ENCODE data around the gene BCL2L15. TPM values are rescaled to one million over a fixed set of nuclear protein-coding genes. Genes with fewer than 3 reads are reported as not detected.

BCL2L15 gene
- total RNA-seq, 1 donor from 2014 or later: 1.0 TPM

DNA sequence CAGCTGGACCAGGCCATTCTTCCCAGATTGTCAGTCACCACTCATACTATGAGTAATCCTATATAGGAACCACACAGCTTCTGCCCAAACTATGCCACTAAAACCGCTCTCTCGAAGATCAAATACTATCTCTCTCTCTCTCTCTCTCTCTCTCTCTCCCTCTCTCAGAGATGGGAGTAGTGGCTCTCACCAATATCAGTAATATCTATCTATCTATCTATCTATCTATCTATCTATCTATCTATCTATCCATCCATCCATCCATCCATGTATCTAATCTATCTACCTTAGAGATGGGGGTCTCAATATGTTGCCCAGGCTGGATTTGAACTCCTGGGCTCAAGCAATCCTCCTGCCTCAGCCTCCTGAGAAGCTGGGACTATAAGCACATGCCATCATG lies 37.1 kb upstream of the BCL2L15 start:
- Mint-ChIP-seq H3K27ac (no peak overlapping the region), H3K27me3 (peaks cover 12% of the 10 kb centered on the region), H3K9me3 (no peaks in the 10 kb centered on the region), H3K36me3 (ENCODE audit: low read depth) (no peaks in the 10 kb centered on the region), H3K4me3 (no peak overlapping the region), H3K4me1 (peaks cover 12% of the 10 kb centered on the region)
- DNase-seq: no peak
- intact Hi-C loops (cut with micrococcal nuclease): no loop called here

GRCh38 chr1:113922957-113923356 lies 35.6 kb upstream of the BCL2L15 start:
- no peaks in the 10 kb centered on the region for H3K9me3 Mint-ChIP-seq
- intact Hi-C loops (cut with micrococcal nuclease): no loop called here
- H3K36me3 Mint-ChIP-seq (ENCODE audit: low read depth): no peaks in the 10 kb centered on the region
- H3K4me3 Mint-ChIP-seq: no peak overlapping the region
- DNase-seq: no peak
- H3K27me3 Mint-ChIP-seq: peaks cover 12% of the 10 kb centered on the region
- no peak overlapping the region for H3K27ac Mint-ChIP-seq
- H3K4me1 Mint-ChIP-seq: peaks cover 7% of the 10 kb centered on the region

DNA sequence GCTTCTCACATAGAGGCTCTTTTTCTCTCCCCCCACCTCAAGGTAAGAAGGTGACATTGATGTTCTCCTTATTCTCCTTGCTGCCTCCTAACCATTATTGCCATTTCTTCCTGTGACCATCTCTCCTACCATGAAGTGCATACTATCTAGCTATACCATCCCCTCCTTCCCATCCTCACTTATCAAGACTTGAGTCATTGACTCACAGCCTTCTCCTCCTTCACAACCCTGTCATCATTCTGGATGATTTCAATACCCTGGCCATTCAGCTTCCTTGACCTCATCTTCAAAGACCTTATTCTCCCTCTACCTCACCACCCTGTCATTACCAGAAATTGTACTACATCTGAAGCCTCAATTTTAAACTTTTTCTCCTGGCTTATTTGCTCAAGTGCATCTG lies 30.9 kb upstream of the BCL2L15 start:
- intact Hi-C loops (cut with micrococcal nuclease): no loop called here
- DNase-seq: no peak
- Mint-ChIP-seq H3K4me1 (peaks cover 11% of the 10 kb centered on the region), H3K4me3 (no peak overlapping the region), H3K27me3 (peaks cover 6% of the 10 kb centered on the region), H3K9me3 (no peaks in the 10 kb centered on the region), H3K27ac (no peak overlapping the region), H3K36me3 (ENCODE audit: low read depth) (peaks cover 10% of the 10 kb centered on the region)

DNA sequence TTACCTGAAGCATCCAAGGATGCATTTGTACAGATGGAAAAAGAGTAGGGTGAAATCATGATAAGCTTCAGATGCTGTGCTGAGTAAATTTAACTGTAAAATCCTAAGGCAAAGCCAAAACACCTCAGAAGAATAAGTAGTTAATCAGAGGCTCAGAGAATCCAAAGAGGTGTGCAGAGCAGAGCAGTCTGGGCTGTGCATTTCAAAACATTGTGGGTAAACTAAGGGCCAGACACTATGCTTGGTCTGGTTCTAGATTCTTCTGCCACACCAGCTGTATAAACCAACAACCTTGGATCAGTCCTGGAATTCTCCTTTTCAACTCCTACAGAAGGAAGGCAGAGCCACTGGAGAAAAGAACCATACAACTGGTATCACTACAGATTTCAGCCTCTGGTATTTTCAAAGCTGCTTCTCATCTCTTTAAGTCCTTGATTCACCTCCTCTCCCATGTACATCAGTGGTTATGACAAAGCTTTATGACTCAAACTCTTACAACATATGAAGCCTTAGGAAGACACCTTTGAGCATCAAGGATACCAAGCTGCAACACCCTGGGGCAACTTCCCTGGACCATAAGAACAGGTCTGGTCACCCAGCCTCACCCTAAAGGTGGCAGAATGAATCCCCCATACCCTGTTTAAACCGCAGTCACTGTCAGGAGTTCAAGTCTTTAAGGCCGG lies 30.2 kb upstream of the BCL2L15 start:
- peaks cover 3% of the 10 kb centered on the region for H3K27me3 Mint-ChIP-seq
- peaks cover 14% of the 10 kb centered on the region for H3K36me3 Mint-ChIP-seq (ENCODE audit: low read depth)
- no peak overlapping the region for H3K27ac Mint-ChIP-seq
- no peak for DNase-seq
- H3K9me3 Mint-ChIP-seq: no peaks in the 10 kb centered on the region
- H3K4me3 Mint-ChIP-seq: no peak overlapping the region
- intact Hi-C loops (cut with micrococcal nuclease): no loop called here
- peaks cover 13% of the 10 kb centered on the region for H3K4me1 Mint-ChIP-seq

DNA sequence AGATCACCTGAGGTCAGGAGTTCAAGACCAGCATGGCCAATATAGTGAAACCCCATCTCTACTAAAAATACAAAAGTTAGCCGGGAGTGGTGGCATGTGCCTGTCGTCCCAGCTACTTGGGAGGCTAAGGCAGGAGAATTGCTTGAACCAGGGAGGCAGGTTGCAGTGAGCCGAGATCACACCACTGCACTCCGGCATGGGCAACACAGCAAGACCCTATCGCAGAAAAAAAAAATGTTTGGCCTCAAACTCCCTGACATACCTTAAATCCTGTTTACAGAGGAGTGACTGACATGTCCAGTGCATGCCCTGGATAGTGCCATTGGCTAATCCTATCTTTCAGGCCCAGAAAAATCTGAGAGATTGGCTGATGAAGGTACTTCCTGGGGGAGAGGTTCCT lies 29.6 kb upstream of the BCL2L15 start:
- H3K4me3 Mint-ChIP-seq: no peak overlapping the region
- no peak overlapping the region for H3K27ac Mint-ChIP-seq
- peaks cover 13% of the 10 kb centered on the region for H3K4me1 Mint-ChIP-seq
- H3K9me3 Mint-ChIP-seq: no peaks in the 10 kb centered on the region
- H3K27me3 Mint-ChIP-seq: peaks cover 2% of the 10 kb centered on the region
- peaks cover 17% of the 10 kb centered on the region for H3K36me3 Mint-ChIP-seq (ENCODE audit: low read depth)
- intact Hi-C loops (cut with micrococcal nuclease): no loop called here
- no peak for DNase-seq

DNA sequence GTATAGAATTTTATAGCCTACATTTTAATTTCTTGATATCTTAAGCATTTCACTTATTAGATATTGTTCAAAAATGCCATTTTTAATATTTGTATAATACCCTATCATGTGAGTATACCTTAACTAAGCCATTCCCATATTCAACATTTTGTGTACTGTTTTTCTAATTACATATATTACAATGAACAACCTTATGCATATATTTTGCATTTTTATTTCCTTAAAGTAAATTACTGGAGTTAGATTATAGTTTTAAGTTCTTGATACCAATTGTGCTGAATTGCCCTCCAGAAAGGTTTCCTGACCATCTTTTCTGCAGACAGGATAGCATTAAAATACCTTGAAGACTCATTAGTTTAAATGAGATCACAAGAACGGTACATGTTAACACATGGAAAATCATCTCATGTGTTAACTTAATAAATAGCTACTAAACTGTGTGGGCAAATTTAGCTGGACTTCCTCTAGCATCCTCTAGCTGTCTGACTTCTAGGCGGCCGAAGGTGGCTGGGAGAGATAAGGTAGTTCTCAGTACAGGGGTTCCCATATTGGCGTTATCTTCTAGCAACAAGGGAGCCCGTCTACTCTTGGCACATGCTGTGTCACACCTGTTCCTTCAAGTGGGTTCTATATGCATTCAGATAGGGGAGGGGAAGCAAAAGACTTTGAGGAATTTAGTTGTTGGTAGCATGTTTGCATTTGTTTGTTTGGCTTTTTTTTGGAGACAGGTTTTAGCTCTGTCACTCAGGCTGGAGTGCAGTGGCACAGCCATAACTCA lies 26.7 kb upstream of the BCL2L15 start:
- no peaks in the 10 kb centered on the region for H3K27me3 Mint-ChIP-seq
- intact Hi-C loops (cut with micrococcal nuclease): no loop called here
- H3K4me1 Mint-ChIP-seq: peaks cover 20% of the 10 kb centered on the region
- H3K4me3 Mint-ChIP-seq: no peak overlapping the region
- no peaks in the 10 kb centered on the region for H3K9me3 Mint-ChIP-seq
- H3K36me3 Mint-ChIP-seq (ENCODE audit: low read depth): peaks cover 36% of the 10 kb centered on the region
- no peak for DNase-seq
- H3K27ac Mint-ChIP-seq: no peak overlapping the region

DNA sequence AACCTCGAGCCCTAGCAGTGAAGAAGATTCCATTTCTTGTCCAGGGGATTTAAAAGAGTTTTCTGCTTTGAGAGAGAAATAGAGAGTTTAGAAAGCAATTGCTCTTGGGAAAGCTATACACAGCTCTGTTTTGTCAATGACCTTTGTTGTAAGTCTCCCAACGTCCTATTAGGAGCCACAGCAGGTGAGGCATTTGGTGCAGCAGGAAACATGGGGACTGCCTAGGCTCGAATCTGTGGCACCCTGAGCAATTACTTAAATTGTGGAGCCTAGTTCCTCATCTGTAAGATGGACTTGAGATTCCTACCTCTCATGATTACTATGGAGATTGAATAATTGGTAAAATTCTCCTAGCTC lies 25.9 kb upstream of the BCL2L15 start:
- intact Hi-C loops (cut with micrococcal nuclease): no loop called here
- peaks cover 27% of the 10 kb centered on the region for H3K4me1 Mint-ChIP-seq
- no peaks in the 10 kb centered on the region for H3K9me3 Mint-ChIP-seq
- no peak overlapping the region for H3K4me3 Mint-ChIP-seq
- DNase-seq: no peak
- H3K27ac Mint-ChIP-seq: no peak overlapping the region
- peaks cover 41% of the 10 kb centered on the region for H3K36me3 Mint-ChIP-seq (ENCODE audit: low read depth)
- no peaks in the 10 kb centered on the region for H3K27me3 Mint-ChIP-seq

DNA sequence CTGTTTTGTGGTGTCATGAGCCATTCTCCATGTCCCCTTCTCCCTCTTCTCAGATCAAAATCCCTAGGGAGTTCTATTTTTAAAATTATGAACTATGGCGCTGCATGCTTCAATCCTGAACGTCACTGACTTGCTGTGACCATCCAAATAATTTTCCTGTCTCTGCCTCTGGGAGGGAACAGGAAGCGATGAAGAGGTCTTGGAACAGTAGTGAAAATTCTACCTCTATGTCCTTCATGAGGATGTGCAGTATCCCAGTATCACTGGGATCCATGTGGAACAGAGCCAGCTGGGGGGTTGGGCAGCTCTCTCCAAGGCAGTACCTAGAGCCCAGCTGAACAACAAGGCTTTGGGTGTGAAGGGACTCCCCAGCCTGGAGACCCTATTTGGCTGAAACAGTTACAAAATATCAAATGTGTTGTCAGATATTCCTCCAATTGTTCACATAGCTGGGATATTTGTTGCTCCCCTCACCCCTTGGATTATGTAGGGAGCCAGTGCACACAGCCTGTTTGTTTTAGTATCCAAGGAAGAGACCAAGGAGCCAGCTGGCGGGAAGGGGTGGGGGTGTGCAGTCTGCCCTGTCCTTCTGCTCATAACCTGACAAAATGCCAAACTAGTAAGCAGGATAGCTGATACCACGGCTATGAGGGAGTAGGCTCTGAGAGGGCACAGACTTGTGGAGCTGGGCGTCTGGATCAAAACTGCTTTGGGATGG lies 25.4 kb upstream of the BCL2L15 start:
- no peaks in the 10 kb centered on the region for H3K27me3 Mint-ChIP-seq
- H3K9me3 Mint-ChIP-seq: no peaks in the 10 kb centered on the region
- H3K4me3 Mint-ChIP-seq: no peak overlapping the region
- peaks cover 28% of the 10 kb centered on the region for H3K4me1 Mint-ChIP-seq
- H3K36me3 Mint-ChIP-seq (ENCODE audit: low read depth): peaks cover 46% of the 10 kb centered on the region
- H3K27ac Mint-ChIP-seq: no peak overlapping the region
- intact Hi-C loops (cut with micrococcal nuclease): no loop called here
- no peak for DNase-seq

- H3K27me3 Mint-ChIP-seq: no peaks in the 10 kb centered on the region
- H3K9me3 Mint-ChIP-seq: no peaks in the 10 kb centered on the region
- H3K27ac Mint-ChIP-seq: peak overlapping the region; percentile 98
- intact Hi-C loops (cut with micrococcal nuclease): loop anchor here (1.0 to 2.0 kb wide), 5 partner anchors 24 to 147 kb away; partner anchors contain the start of genes HIPK1, PHTF1, PTPN22 and RSBN1
- peak overlapping the region; percentile 99 for H3K4me3 Mint-ChIP-seq
- DNase-seq: no peak
- H3K36me3 Mint-ChIP-seq (ENCODE audit: low read depth): peaks cover 37% of the 10 kb centered on the region
- H3K4me1 Mint-ChIP-seq: peaks cover 58% of the 10 kb centered on the region
Observed at GRCh38 chr1:113905435-113905861, 18.1 kb upstream of the BCL2L15 start.

DNA sequence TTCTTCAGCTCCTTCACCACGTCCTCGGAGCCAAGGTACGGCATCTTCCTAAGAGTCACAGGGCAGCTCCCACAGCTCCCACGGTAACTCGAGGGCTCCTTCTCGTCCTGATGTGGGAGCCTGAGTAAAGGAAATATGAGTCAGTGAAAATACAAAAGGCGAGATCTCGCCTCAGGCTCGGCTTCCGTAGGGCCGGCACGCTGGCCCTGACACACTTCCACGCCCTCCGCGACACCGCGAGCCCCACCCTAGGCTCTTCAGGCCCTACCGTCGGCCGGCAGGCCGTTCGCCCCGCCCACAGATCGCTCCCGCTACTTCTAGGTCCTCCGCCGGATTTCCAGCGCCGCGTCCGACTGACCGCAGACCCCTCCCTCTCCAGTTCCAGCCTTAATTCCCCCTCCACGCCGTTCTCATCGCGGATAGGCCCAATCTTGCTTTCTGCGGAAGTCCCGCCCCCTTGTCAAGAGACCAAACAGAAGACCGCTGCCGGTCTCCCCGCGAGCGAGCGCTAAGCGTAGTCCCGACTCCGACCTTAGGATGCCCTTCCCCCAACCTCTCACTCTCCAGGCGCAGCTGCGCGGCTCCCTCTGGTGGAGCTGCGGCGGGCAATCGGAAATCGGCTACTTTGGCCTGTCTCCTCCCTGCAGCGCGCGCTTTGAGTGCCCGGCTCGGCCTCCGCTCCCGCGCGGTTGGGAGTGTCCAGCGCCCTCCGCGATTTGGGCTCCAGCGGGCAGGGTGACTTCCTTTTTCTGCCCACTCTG lies 17.5 kb upstream of the BCL2L15 start, which contains the start of the genes AP4B1 and DCLRE1B:
Gene AP4B1, minus strand, starts transcription at position 126 of the 761 bp plus-strand sequence. Its CDS starts 82 bp downstream, at position 44.
Gene DCLRE1B, plus strand, starts transcription at position 653 of the 761 bp plus-strand sequence. CDS start 261 bp downstream, outside the sequence.
- no peaks in the 10 kb centered on the region for H3K9me3 Mint-ChIP-seq
- H3K4me1 Mint-ChIP-seq: peaks cover 53% of the 10 kb centered on the region
- peak within 1 kb of the TSS; percentile 98 for H3K27ac Mint-ChIP-seq
- no peaks in the 10 kb centered on the region for H3K27me3 Mint-ChIP-seq
- DNase-seq: peak; percentile 99
- H3K4me3 Mint-ChIP-seq: peak within 1 kb of the TSS; percentile 99
- peaks cover 38% of the 10 kb centered on the region for H3K36me3 Mint-ChIP-seq (ENCODE audit: low read depth)
- intact Hi-C loops (cut with micrococcal nuclease): loop anchor here (1.0 to 5.0 kb wide), 7 partner anchors 24 to 606 kb away; partner anchors contain the start of genes HIPK1, PHTF1, PTPN22 and RSBN1

GRCh38 chr1:113904293-113904673 lies 16.9 kb upstream of the BCL2L15 start:
- peak overlapping the region; percentile 99 for H3K4me3 Mint-ChIP-seq
- DNase-seq: no peak
- peaks cover 54% of the 10 kb centered on the region for H3K4me1 Mint-ChIP-seq
- H3K9me3 Mint-ChIP-seq: no peaks in the 10 kb centered on the region
- intact Hi-C loops (cut with micrococcal nuclease): loop anchor here (1.0 to 5.0 kb wide), 3 partner anchors 52 to 607 kb away; partner anchors contain the start of genes PHTF1 and TRIM33
- no peaks in the 10 kb centered on the region for H3K27me3 Mint-ChIP-seq
- peak overlapping the region; percentile 98 for H3K27ac Mint-ChIP-seq
- peaks cover 43% of the 10 kb centered on the region for H3K36me3 Mint-ChIP-seq (ENCODE audit: low read depth)

GRCh38 chr1:113903501-113904292 lies 16.3 kb upstream of the BCL2L15 start:
- H3K4me1 Mint-ChIP-seq: peaks cover 54% of the 10 kb centered on the region
- intact Hi-C loops (cut with micrococcal nuclease): loop anchor here (1.0 to 5.0 kb wide), 3 partner anchors 51 to 608 kb away; partner anchors contain the start of genes PHTF1 and TRIM33
- H3K9me3 Mint-ChIP-seq: no peaks in the 10 kb centered on the region
- no peaks in the 10 kb centered on the region for H3K27me3 Mint-ChIP-seq
- no peak for DNase-seq
- peak overlapping the region; percentile 98 for H3K27ac Mint-ChIP-seq
- H3K36me3 Mint-ChIP-seq (ENCODE audit: low read depth): peaks cover 47% of the 10 kb centered on the region
- H3K4me3 Mint-ChIP-seq: peak overlapping the region; percentile 99

Data from activated CD4-positive, alpha-beta T cell treated with anti-CD3 and anti-CD28 coated beads, Interleukin-2, amount 10 ng/mL, durations not matched to agents 24 days and 14 days (primary cell).